ENCODE measurements around the gene OPCML.

The OPCML gene

GRCh38 chr11:133531971-133532651 is at the start of gene OPCML:
TSS of gene OPCML (minus strand) at chr11:133532501.
- FAIRE-seq = no peak
- DNase-seq (ENCODE audit: extremely low spot score, insufficient read length, low read depth) = no peak

GRCh38 chr11:133581091-133581490 is 48.8 kb upstream of the OPCML start:
- FAIRE-seq = no peak

GRCh38 chr11:133579165-133580031 is 47.1 kb upstream of the OPCML start:
- FAIRE-seq (no peak), DNase-seq (ENCODE audit: extremely low spot score, insufficient read length, low read depth) (no peak)

More at GRCh38 chr11:133581091-133581490, 48.8 kb upstream of the OPCML start:
- no peak for DNase-seq (ENCODE audit: extremely low spot score, insufficient read length, low read depth)

- no peak for FAIRE-seq
- no peak for DNase-seq (ENCODE audit: extremely low spot score, insufficient read length, low read depth)
Measured at GRCh38 chr11:133577403-133577802, 45.1 kb upstream of the OPCML start.

- DNase-seq (ENCODE audit: extremely low spot score, insufficient read length, low read depth) (no peak), FAIRE-seq (no peak)
Measured at GRCh38 chr11:133576351-133576750, 44.0 kb upstream of the OPCML start.

- DNase-seq (ENCODE audit: extremely low spot score, insufficient read length, low read depth) (no peak), FAIRE-seq (no peak)
Measured at GRCh38 chr11:133573081-133573480, 40.8 kb upstream of the OPCML start.

GRCh38 chr11:133570376-133570775 is 38.1 kb upstream of the OPCML start:
- FAIRE-seq (no peak), DNase-seq (ENCODE audit: extremely low spot score, insufficient read length, low read depth) (no peak)

- DNase-seq (ENCODE audit: extremely low spot score, insufficient read length, low read depth) = no peak
- FAIRE-seq = no peak
Measured at GRCh38 chr11:133563505-133564025, 31.3 kb upstream of the OPCML start.

GRCh38 chr11:133560472-133560855 is 28.2 kb upstream of the OPCML start:
- FAIRE-seq (no peak), DNase-seq (ENCODE audit: extremely low spot score, insufficient read length, low read depth) (no peak)

- FAIRE-seq = no peak
- DNase-seq (ENCODE audit: extremely low spot score, insufficient read length, low read depth) = no peak
Measured at GRCh38 chr11:133559833-133560471, 27.7 kb upstream of the OPCML start.

- FAIRE-seq = no peak
- DNase-seq (ENCODE audit: extremely low spot score, insufficient read length, low read depth) = no peak
Measured at GRCh38 chr11:133559382-133559781, 27.1 kb upstream of the OPCML start.

GRCh38 chr11:133555034-133555433 is 22.7 kb upstream of the OPCML start:
- DNase-seq (ENCODE audit: extremely low spot score, insufficient read length, low read depth) = no peak

GRCh38 chr11:133553885-133554740 is 21.8 kb upstream of the OPCML start:
- FAIRE-seq (no peak), DNase-seq (ENCODE audit: extremely low spot score, insufficient read length, low read depth) (no peak)

More at GRCh38 chr11:133555034-133555433, 22.7 kb upstream of the OPCML start:
- no peak for FAIRE-seq

GRCh38 chr11:133552938-133553337 is 20.6 kb upstream of the OPCML start:
- FAIRE-seq (no peak), DNase-seq (ENCODE audit: extremely low spot score, insufficient read length, low read depth) (no peak)

GRCh38 chr11:133551064-133551463 is 18.8 kb upstream of the OPCML start:
- DNase-seq (ENCODE audit: extremely low spot score, insufficient read length, low read depth) = no peak
- no peak for FAIRE-seq

- DNase-seq (ENCODE audit: extremely low spot score, insufficient read length, low read depth) (no peak), FAIRE-seq (no peak)
Measured at GRCh38 chr11:133549826-133550225, 17.5 kb upstream of the OPCML start.

GRCh38 chr11:133548641-133549040 is 16.3 kb upstream of the OPCML start:
- DNase-seq (ENCODE audit: extremely low spot score, insufficient read length, low read depth) = no peak

GRCh38 chr11:133547808-133548494 is 15.7 kb upstream of the OPCML start:
- DNase-seq (ENCODE audit: extremely low spot score, insufficient read length, low read depth) (no peak), FAIRE-seq (no peak)

More at GRCh38 chr11:133548641-133549040, 16.3 kb upstream of the OPCML start:
- FAIRE-seq = no peak

- DNase-seq (ENCODE audit: extremely low spot score, insufficient read length, low read depth) (no peak), FAIRE-seq (peak; percentile 9)
Measured at GRCh38 chr11:133545199-133545803, 13.0 kb upstream of the OPCML start.
